Adrenal gland (tissue), 12 donors: ENCODE results near the gene GFER. TPM values are rescaled to one million over a fixed set of nuclear protein-coding genes. Genes with fewer than 3 reads are reported as not detected.

Experiments used
- DNase-seq, 7 donors: peaks; one replicate each; pipeline ENCODE4 v3.0.0-alpha.2; 2019 to 2020
- H3K27ac ChIP-seq, 5 donors: fragments of 200-600 bp; sonication (generic) in 4 of 5; 1 replicate in 3 of 5; 2 replicates in 2 of 5; pipeline versions ENCODE4 v1.5.1 to v1.8.0; 2016 to 2020; ENCODE audit warnings: mild to moderate bottlenecking in 1 of 5
- H3K27me3 ChIP-seq: fragments of 200-600 bp; 2 replicates; pipeline ENCODE4 v1.8.0; 2021
- H3K36me3 ChIP-seq, 2 donors: fragments of 200-600 bp; replicated peaks in 1 of 2; 1 replicate in 1 of 2; 2 replicates in 1 of 2; pipeline versions ENCODE4 v1.5.1 to v1.8.0; 2018 to 2022
- H3K4me1 ChIP-seq, 2 donors: fragments of 200-600 bp; replicated peaks in 1 of 2; 1 replicate in 1 of 2; 2 replicates in 1 of 2; pipeline versions ENCODE4 v1.5.1 to v1.8.0; 2018 to 2021
- H3K4me3 ChIP-seq, 4 donors: fragments of 200-600 bp; sonication (generic) in 3 of 4; one replicate each; pipeline ENCODE4 v1.5.1; 2016 to 2018
- H3K9me3 ChIP-seq, 3 donors: fragments of 200-600 bp; sonication (generic) in 1 of 3; replicated peaks in 1 of 3; 1 replicate in 2 of 3; 2 replicates in 1 of 3; pipeline versions ENCODE4 v1.5.1 to v1.8.0; 2016 to 2021
- CTCF ChIP-seq, 6 experiments: fragments of 450-650 bp in 4 of 6; fragments of 200-600 bp in 2 of 6; sonication (generic) in 1 of 6; IDR thresholded peaks; 1 replicate in 5 of 6; 2 replicates in 1 of 6; pipeline versions ENCODE4 v1.5.1 to v1.8.0; 2016 to 2021; ENCODE audit warnings: antibody characterized with exemption in 6 of 6, mild to moderate bottlenecking in 2 of 6, moderate library complexity in 1 of 6
- POLR2A ChIP-seq, 2 donors: fragments of 450-650 bp; IDR thresholded peaks; one replicate each; pipeline ENCODE4 v1.6.1; 2017; ENCODE audit warnings: antibody characterized with exemption in 2 of 2, mild to moderate bottlenecking in 2 of 2, moderate library complexity in 1 of 2
- WGBS, 4 donors: extraction: QIAGEN DNeasy Blood & Tissue Kit in 2 of 4; methylation state at CpG; one replicate each; pipeline versions ENCODE4 v1.1.5 to v1.1.7; 2013 to 2017; 5-methylcytosine and 5-hydroxymethylcytosine counted together
- intact Hi-C, 2 donors: fragments of 100-400 bp; cut with DNase I; formaldehyde crosslinking; loops; one replicate each; pipeline versions ENCODE4 v1.14.1 to v1.15.0; 2022 to 2023
- polyA plus RNA-seq, 3 donors: library from polyadenylated mRNA; stranded (reverse); fragments of 200-250 nt in 2 of 3; fragments of 350-450 nt in 1 of 3; fragmentation: Illumina TruSeq in 1 of 3; extraction: RNeasy Lipid Tissue Mini Kit (QIAGEN cat#74804) in 1 of 3; gene quantifications; one replicate each; pipeline ENCODE4 v1.2.3, GENCODE V29; 2013 to 2014
- total RNA-seq, 9 donors: library from RNA; depleted of rRNA in 4 of 9; stranded (reverse); fragments of >200 nt in 4 of 9; fragments of 120-200 nt in 1 of 9; fragmentation: NEBNext Ultra II Directional in 1 of 9; extraction: Animal tissue kit (Norgen Biotek cat#: 25700) in 1 of 9; gene quantifications; one replicate each; pipeline versions ENCODE4 v1.1.0 to v1.2.4, GENCODE V29; 2013 to 2023
- donor health status: healthy with polysubstance abuse.
- donor health status: Bipolar disorder and iron deficiency.
- donor health status: DM: yes; HTN: yes; CAD: no.
- donor health status: DM: no; HTN: no; CAD: no.
- donor health status: DM: no; HTN: no; CAD: no.
- donor health status: DM: yes; HTN: yes; CAD: no.

Gene GFER
- total and polyA plus RNA-seq, 12 donors: 16.4 to 60.8 (median 27.8) TPM

GRCh38 chr16:1942047-1942809, 41.8 kb upstream of the GFER start:
- peak overlapping the region; percentile 25 to 86 (median 58) for H3K4me3 ChIP-seq
- H3K4me1 ChIP-seq: peaks cover 7 to 11% of the 10 kb centered on the region in 2 donors
- H3K9me3 ChIP-seq: no peaks in the 10 kb centered on the region
- peaks cover 0 to 30% of the 10 kb centered on the region in 2 donors for H3K36me3 ChIP-seq
- intact Hi-C loops: no loop called here
- peak overlapping the region in 2 of 5 donors; percentile 40 to 88 for H3K27ac ChIP-seq
- WGBS, 4 donors: 18 to 70% (median 40%) methylated on average over 2 to 17 of the region's 17 CpGs
- no peak for TF ChIP-seq POLR2A (IDR thresholded peaks at IDR 0.05)
- no peak for TF ChIP-seq CTCF (IDR thresholded peaks at IDR 0.05)
- no peak for DNase-seq
- no peaks in the 10 kb centered on the region for H3K27me3 ChIP-seq

GRCh38 chr16:1942810-1943726, 40.9 kb upstream of the GFER start, which contains the start of gene MSRB1:
TSS of gene MSRB1 (minus strand) at chr16:1943199. CDS start at chr16:1943156, 43 bp downstream.
- intact Hi-C loops: no loop called here

GRCh38 chr16:1944612-1945199, 39.3 kb upstream of the GFER start:
- Histone ChIP-seq H3K9me3 (no peaks in the 10 kb centered on the region), H3K4me3 (no peak overlapping the region), H3K27ac (no peak overlapping the region), H3K4me1 (peaks cover 7 to 11% of the 10 kb centered on the region in 2 donors), H3K27me3 (no peaks in the 10 kb centered on the region), H3K36me3 (peaks cover 0 to 8% of the 10 kb centered on the region in 2 donors)
- DNase-seq: peak in 1 of 7 donors; percentile 19
- WGBS, 4 donors: 89 to 93% (median 90%) methylated on average over 16 to 21 of the region's 21 CpGs
- TF ChIP-seq POLR2A (IDR thresholded peaks at IDR 0.05) (no peak), CTCF (IDR thresholded peaks at IDR 0.05) (no peak)
- intact Hi-C loops: no loop called here

More at GRCh38 chr16:1942810-1943726, 40.9 kb upstream of the GFER start, which contains the start of gene MSRB1:
- Histone ChIP-seq H3K4me1 (peaks cover 7 to 11% of the 10 kb centered on the region in 2 donors), H3K27me3 (no peaks in the 10 kb centered on the region), H3K9me3 (no peaks in the 10 kb centered on the region), H3K36me3 (peaks cover 0 to 24% of the 10 kb centered on the region in 2 donors), H3K27ac (peak within 1 kb of the TSS in 3 of 5 donors; percentile 40 to 88 (median 40)), H3K4me3 (peak within 1 kb of the TSS; percentile 49 to 86 (median 58))
- TF ChIP-seq CTCF (IDR thresholded peaks at IDR 0.05) (peak in 2 of 6 experiments; percentile 7 to 22), POLR2A (IDR thresholded peaks at IDR 0.05) (peak; percentile 83 to 90)
- 0 to 1% (median 1%) methylated on average over 20 to 77 of the region's 77 CpGs for WGBS, 4 donors
- peak; percentile 99 to 100 (median 100) for DNase-seq
